ENCODE results near the gene EPB41L4A.

Gene EPB41L4A

GRCh38 chr5:112312295-112313275, 106.5 kb downstream of the EPB41L4A start:
- no peak for DNase-seq (ENCODE audit: low read depth in 2 of 2)

- DNase-seq (ENCODE audit: low read depth in 2 of 2): no peak
Measured at GRCh38 chr5:112310746-112311145, 108.3 kb downstream of the EPB41L4A start.

- DNase-seq (ENCODE audit: low read depth in 2 of 2): no peak
Measured at GRCh38 chr5:112308608-112309007, 110.5 kb downstream of the EPB41L4A start.

GRCh38 chr5:112306956-112307355, 112.1 kb downstream of the EPB41L4A start:
- no peak for DNase-seq (ENCODE audit: low read depth in 2 of 2)

- no peak for DNase-seq (ENCODE audit: low read depth in 2 of 2)
Measured at GRCh38 chr5:112304743-112305142, 114.3 kb downstream of the EPB41L4A start.

- DNase-seq (ENCODE audit: low read depth in 2 of 2): no peak
Measured at GRCh38 chr5:112303685-112304084, 115.4 kb downstream of the EPB41L4A start.

GRCh38 chr5:112294126-112294525, 125.0 kb downstream of the EPB41L4A start:
- no peak for DNase-seq (ENCODE audit: low read depth in 2 of 2)

GRCh38 chr5:112293587-112293986, 125.5 kb downstream of the EPB41L4A start:
- no peak for DNase-seq (ENCODE audit: low read depth in 2 of 2)

GRCh38 chr5:112290691-112291090, 128.4 kb downstream of the EPB41L4A start:
- DNase-seq (ENCODE audit: low read depth in 2 of 2): no peak

GRCh38 chr5:112289465-112289864, 129.6 kb downstream of the EPB41L4A start:
- no peak for DNase-seq (ENCODE audit: low read depth in 2 of 2)

GRCh38 chr5:112283943-112284929, 134.8 kb downstream of the EPB41L4A start:
- DNase-seq (ENCODE audit: low read depth in 2 of 2): no peak

- no peak for DNase-seq (ENCODE audit: low read depth in 2 of 2)
Measured at GRCh38 chr5:112283034-112283582, 136.0 kb downstream of the EPB41L4A start.

GRCh38 chr5:112279082-112279481, 140.0 kb downstream of the EPB41L4A start:
- DNase-seq (ENCODE audit: low read depth in 2 of 2): no peak

GRCh38 chr5:112276991-112277390, 142.1 kb downstream of the EPB41L4A start:
- DNase-seq (ENCODE audit: low read depth in 2 of 2): no peak

GRCh38 chr5:112275671-112276070, 143.4 kb downstream of the EPB41L4A start:
- no peak for DNase-seq (ENCODE audit: low read depth in 2 of 2)

- no peak for DNase-seq (ENCODE audit: low read depth in 2 of 2)
Measured at GRCh38 chr5:112270299-112271293, 148.5 kb downstream of the EPB41L4A start.

GRCh38 chr5:112267231-112267630, 151.8 kb downstream of the EPB41L4A start:
- no peak for DNase-seq (ENCODE audit: low read depth in 2 of 2)

- DNase-seq (ENCODE audit: low read depth in 2 of 2): no peak
Measured at GRCh38 chr5:112264666-112265065, 154.4 kb downstream of the EPB41L4A start.

- DNase-seq (ENCODE audit: low read depth in 2 of 2): no peak
Measured at GRCh38 chr5:112264151-112264550, 154.9 kb downstream of the EPB41L4A start.

GRCh38 chr5:112263469-112263868, 155.6 kb downstream of the EPB41L4A start:
- no peak for DNase-seq (ENCODE audit: low read depth in 2 of 2)

GRCh38 chr5:112258571-112258970, 160.5 kb downstream of the EPB41L4A start:
- DNase-seq (ENCODE audit: low read depth in 2 of 2): no peak
